ENCODE data around the gene STRC. TPM values are rescaled to one million over a fixed set of nuclear protein-coding genes. Genes with fewer than 3 reads are reported as not detected.

STRC gene
- total RNA-seq: 0.49 TPM in 1 of 2 replicates, not detected in the other

DNA sequence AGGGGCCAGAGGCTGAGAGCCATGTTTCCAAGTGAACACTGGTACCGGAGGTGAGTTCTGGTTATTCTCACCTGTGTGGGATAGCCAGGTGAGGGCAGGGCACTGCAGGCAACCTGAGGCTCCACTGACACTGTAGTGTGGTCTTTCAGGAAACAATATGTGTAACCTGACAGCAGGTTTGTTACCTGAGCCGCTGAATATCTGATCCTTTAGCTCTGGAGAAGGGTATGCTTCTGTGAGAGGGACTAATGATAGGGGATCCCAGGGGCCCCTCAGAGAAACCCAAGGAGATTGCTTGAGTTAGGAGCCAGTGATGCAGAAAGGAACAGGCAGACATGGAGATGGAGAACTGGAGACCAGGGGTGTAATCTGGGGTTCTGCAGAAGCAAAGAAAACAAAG is at the start of gene STRC:
STRC (minus strand) TSS at position 101 of the 400 bp plus-strand sequence; CDS start at position 23, 78 bp downstream.

DNA sequence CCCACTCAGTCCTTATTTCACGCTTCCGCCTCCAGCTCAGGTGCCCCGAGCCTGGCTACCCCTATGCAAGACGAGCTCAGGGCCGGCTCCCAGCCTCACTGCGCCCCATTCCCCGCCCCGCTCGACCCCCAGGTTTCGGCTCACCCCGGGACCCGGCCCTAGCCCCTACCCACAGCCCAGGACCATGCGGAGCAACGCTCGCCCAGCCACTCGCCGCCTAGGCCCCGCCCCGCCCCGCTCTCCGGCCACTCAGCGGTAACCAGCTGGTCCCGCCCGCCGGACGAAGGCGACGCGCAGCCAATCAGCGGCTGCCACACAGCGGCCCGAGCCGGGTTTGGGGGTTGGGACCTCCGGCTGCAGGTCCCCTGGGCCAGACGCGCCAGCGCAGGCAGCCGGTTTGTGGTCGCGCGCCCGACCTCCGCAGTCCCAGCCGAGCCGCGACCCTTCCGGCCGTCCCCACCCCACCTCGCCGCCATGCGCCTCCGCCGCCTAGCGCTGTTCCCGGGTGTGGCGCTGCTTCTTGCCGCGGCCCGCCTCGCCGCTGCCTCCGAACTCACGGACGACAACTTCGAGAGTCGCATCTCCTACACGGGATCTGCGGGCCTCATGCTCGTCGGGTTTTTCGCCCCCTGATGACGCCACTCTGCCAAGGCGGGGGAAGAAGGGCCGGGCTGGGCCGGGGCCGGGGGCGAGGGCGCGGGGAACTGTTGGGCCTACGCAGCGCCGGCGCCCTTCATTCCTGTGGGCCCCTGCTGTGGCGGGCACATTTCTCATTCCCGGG is 30.2 kb upstream of the STRC start, which contains the start of gene CATSPER2:
CATSPER2 (minus strand) TSS at position 196 of the 781 bp plus-strand sequence. CDS start 783 bp downstream, outside the sequence.

DNA sequence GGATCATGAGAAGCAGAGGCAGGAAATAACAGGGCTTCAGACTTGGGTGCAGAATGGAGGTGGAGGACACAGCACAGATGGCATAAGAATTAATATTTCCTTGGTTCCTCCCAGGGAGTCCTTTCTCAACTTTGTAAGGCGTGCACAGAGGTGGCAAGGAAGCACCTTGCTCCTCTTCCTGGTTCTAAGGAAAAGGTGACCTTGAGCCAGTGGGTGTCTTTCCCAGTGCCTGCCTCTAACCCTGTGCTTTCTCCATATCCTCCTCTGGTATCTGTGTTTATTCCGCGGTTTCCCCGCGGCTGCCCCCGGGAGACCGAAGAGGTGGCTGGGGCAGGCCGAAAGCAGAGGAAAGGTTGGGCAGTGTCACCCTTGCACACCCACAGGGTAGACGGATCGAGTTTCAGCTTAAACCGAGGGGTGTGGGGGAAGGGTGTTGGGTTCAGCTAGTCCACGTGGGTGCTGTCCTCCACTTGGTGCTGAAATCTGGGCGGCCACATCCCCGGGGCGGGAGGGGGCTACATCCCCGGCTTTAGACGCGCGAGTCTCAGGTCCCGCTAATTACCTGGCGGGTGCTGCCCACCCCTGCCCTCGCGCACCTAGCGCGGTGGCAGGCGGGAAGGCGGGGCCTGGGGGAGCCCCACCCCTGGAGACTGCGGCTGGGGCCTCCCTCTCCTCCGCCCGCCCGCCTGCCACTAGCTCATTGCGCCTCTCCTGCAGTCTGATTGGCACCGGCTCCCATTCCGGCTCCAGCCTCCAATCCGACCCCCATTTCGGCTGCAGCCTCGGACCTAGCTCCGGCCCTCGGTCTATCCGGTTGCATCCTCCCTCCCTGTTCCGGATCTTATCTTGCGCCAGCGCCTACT is 25.0 kb downstream of the STRC start, which contains the start of gene CKMT1B:
CKMT1B (plus strand) TSS at position 700 of the 863 bp plus-strand sequence. CDS start 192 bp downstream, outside the sequence.

DNA sequence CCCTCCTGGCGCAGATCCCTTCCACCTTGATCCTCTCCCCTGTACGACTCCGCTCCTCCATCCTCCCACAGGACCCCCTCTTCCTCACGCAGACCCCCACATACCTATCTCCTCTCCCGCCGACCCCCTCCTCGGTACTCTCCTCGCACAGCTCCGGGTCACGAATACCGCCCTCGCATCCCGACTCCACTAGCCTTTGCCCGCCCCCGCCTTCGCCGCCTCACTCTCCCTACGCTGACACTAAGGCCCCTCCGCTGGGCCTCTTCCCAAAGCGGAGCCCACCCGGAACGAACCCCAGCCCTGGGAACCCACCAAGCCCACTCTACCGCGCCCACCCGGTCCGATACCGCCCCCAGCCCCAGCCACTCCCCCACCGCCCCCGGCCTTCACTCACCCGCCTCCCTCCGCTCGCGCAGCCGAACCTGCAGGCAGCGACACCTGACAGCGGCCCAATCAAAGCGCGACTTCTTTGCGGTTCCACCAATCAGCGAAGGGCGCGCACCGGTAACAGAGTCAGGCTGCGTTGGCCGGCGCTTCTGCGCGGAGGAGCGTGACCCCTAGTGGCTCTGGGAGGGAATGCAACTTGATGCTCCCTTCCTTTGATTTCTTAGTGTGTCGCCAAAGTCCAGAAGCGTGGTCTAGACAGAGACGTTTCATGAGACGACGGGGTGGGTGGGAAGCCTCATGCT is 28.7 kb downstream of the STRC start, which contains the start of gene PPIP5K1:
PPIP5K1 (minus strand) TSS at position 431 of the 689 bp plus-strand sequence. CDS start 5,704 bp downstream, outside the sequence.

Other genes starting within 250 kb of the STRC start
- gene ZSCAN29, start 247.8 kb downstream of the STRC start, total RNA-seq: 12.5 and 13.9 TPM in 2 replicates
- gene TUBGCP4, start 247.7 kb downstream of the STRC start, total RNA-seq: 13.5 and 20.8 TPM in 2 replicates
- gene TP53BP1, start 125.6 kb downstream of the STRC start, total RNA-seq: 16.7 and 18.3 TPM in 2 replicates
- 0.39 and 0.42 TPM in 2 replicates for gene MAP1A, start 101.2 kb downstream of the STRC start, total RNA-seq
- 17.5 and 18.7 TPM in 2 replicates for gene PPIP5K1, start 28.6 kb downstream of the STRC start, total RNA-seq
- 87.1 and 108 TPM in 2 replicates for gene CKMT1B, start 24.8 kb downstream of the STRC start, total RNA-seq
- gene CATSPER2, start 30.0 kb upstream of the STRC start, total RNA-seq: 0.46 and 0.78 TPM in 2 replicates
- 89.3 and 94.9 TPM in 2 replicates for gene CKMT1A, start 75.1 kb upstream of the STRC start, total RNA-seq
- 278 and 441 TPM in 2 replicates for gene PDIA3, start 127.6 kb upstream of the STRC start, total RNA-seq
- 2.3 and 7.2 TPM in 2 replicates for gene ELL3, start 158.2 kb upstream of the STRC start, total RNA-seq
- gene SERF2, start 173.5 kb upstream of the STRC start, total RNA-seq: 832 and 948 TPM in 2 replicates
- gene SERINC4, start 181.4 kb upstream of the STRC start, total RNA-seq: not detected in 2 replicates
- 12.9 and 14.4 TPM in 2 replicates for gene HYPK, start 181.8 kb upstream of the STRC start, total RNA-seq
- 15.4 and 20.7 TPM in 2 replicates for gene MFAP1, start 205.9 kb upstream of the STRC start, total RNA-seq
- gene WDR76, start 208.2 kb upstream of the STRC start, total RNA-seq: 6.6 and 14.5 TPM in 2 replicates

Data from hair follicular keratinocyte (primary cell).